GM11168 (cell line): ENCODE measurements around the gene NTN4.
"Not testable (repeated sequence)": the region's sequence is repeated elsewhere in the genome, so short reads cannot be mapped to it uniquely, and the experiment has no call there.

ENCODE experiments used
- in situ Hi-C: fragments of 300-500 bp; cut with MboI; formaldehyde crosslinking; loops from one replicate; pipeline ENCODE4 v1.12.0; 2022; ENCODE audit warnings: low sequenced_read_pairs; ENCODE audit not compliant: unreplicated experiment

NTN4 gene

GRCh38 chr12:95633732-95634465 is 156.7 kb downstream of the NTN4 start:
- in situ Hi-C loops = no loop called here

GRCh38 chr12:95633049-95633731 is 157.4 kb downstream of the NTN4 start:
- in situ Hi-C loops = no loop called here

GRCh38 chr12:95630496-95630895 is 160.1 kb downstream of the NTN4 start:
- in situ Hi-C loops = no loop called here

- in situ Hi-C loops = loop anchor here (10.0 kb wide), 1 partner anchor 185 kb away; no protein-coding TSS in a partner anchor
Measured at GRCh38 chr12:95629392-95629791, 161.2 kb downstream of the NTN4 start.

DNA sequence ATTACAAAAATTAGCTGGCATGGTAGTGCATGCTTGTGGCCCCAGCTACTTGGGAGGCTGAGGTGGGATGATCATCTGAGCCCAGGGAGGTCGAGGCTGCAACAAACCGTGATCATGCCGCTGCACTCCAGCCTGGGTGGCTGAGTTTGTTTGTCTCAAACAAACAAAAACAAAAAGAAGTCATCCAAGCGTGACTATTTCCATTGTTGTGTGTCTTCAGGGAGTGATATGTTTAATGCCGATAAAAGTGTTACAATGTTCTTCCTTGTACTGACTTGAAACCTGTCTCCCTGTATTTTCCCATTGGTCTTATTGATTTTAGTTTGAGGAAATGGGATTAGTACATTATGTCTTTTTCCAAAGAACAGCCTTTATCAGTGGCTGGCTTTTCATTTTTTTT is 163.7 kb downstream of the NTN4 start:
- in situ Hi-C loops = loop anchor here (10.0 kb wide), 1 partner anchor 188 kb away; no protein-coding TSS in a partner anchor

DNA sequence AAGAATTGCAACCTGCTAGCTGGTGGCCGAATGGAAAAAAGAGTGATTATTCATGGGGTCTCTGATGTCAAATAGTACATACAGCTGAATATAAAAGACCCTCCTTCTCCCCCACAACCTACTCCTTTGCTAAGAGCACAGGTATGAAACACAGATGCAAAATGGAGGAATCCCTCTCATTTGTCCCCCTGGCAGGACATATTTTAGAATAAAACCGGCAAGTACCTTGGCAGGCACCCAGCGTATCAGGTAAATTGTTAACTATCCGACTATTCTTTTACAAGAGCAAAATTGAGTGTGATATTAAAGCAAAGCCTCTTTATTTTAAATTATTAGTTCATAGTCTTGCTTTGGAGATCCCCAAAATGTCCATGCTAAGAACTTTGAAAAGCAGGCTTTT is 165.6 kb downstream of the NTN4 start:
- in situ Hi-C loops = loop anchor here (10.0 kb wide), 1 partner anchor 190 kb away; no protein-coding TSS in a partner anchor

- in situ Hi-C loops = loop anchor here (10.0 kb wide), 1 partner anchor 190 kb away; no protein-coding TSS in a partner anchor
Measured at GRCh38 chr12:95624589-95624988, 166.0 kb downstream of the NTN4 start.

- in situ Hi-C loops = loop anchor here (10.0 kb wide), 1 partner anchor 191 kb away; no protein-coding TSS in a partner anchor
Measured at GRCh38 chr12:95623554-95624170, 166.9 kb downstream of the NTN4 start.

DNA sequence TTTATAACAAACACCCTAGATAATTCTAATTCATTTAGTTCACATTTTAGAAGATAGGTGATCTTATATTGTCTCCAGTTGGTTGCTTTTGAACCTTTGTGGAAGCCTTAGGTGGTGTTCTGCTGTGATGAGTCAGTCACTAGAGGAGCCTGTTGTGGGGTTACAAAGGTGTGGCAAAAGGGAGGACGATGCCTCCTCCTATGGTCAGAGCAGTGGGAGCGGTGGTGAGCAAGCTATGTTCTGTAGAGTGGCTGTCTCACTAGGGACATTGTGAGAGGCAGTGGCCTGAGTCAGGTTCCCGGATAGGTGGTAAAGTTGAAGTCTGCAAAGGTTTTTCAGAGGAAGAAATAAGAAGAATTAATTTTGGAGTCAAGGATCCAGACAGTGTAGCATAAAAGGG is 167.7 kb downstream of the NTN4 start:
- in situ Hi-C loops = loop anchor here (10.0 kb wide), 1 partner anchor 192 kb away; no protein-coding TSS in a partner anchor

DNA sequence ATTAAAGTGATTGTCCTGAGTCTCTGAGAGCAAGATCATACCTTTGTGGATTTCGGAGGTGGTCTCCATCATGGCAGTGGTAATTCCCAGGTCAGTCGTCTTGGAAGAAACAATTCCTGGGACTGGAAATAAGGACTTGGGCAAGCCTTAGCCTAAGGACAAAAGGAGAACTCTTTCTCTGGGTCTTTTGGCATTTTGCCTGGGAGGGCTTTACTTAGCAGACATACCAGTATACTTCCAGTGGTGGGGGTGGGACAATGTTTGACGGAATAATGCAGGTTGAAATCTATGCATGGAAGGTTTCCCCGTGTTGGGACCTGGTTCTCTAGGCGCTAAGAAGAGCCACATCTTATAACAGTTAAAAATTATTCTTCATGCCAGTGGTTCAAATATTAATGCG is 168.8 kb downstream of the NTN4 start:
- in situ Hi-C loops = loop anchor here (10.0 kb wide), 1 partner anchor 193 kb away; no protein-coding TSS in a partner anchor

GRCh38 chr12:95620171-95620570 is 170.4 kb downstream of the NTN4 start:
- in situ Hi-C loops = loop anchor here (10.0 kb wide), 1 partner anchor 195 kb away; no protein-coding TSS in a partner anchor

GRCh38 chr12:95616470-95616869 is 174.1 kb downstream of the NTN4 start:
- in situ Hi-C loops = not testable (repeated sequence)

- in situ Hi-C loops = no loop called here
Measured at GRCh38 chr12:95615749-95616148, 174.8 kb downstream of the NTN4 start.

- in situ Hi-C loops = no loop called here
Measured at GRCh38 chr12:95614390-95614982, 176.1 kb downstream of the NTN4 start.

GRCh38 chr12:95613021-95613420 is 177.5 kb downstream of the NTN4 start:
- in situ Hi-C loops = no loop called here

DNA sequence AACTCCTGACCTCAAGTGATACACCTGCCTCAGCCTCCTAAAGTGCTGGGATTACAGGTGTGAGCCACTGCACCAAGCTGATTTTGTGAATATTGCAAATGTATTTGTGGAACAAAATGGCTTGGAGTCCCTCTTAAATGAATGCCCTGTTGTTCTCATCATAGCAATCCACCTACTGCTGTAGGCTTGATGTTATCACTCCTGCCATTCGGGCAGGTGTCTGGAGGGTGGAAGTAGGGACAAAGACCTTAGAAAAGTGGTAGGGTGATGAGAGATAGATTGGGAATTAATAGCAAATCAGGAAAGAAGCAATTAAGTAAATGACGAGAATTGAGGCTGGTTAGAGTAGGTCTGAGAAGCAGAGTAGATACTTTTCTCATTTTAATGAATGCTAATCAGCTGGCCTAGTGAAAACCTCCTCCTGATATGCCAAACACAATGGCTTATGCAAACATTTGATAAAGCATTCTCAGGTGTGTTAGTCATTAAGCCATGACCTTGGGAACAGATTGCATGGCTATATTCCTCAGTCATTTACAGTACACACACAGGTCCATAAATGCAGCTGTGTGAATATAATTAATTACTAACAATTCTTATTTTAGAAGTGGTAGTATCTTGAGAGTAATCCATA is 178.8 kb downstream of the NTN4 start:
- in situ Hi-C loops = no loop called here

GRCh38 chr12:95608252-95609033 is 182.1 kb downstream of the NTN4 start:
- in situ Hi-C loops = no loop called here
